WTC11 (cell line): ENCODE measurements around the gene SHROOM2. TPM values are rescaled to one million over a fixed set of nuclear protein-coding genes. Genes with fewer than 3 reads are reported as not detected.

ENCODE experiments used
- ATAC-seq: fragments of 200-7000 bp; cut with Tn5 transposase; 2 replicates; pipeline ENCODE4 v1.10.0; 2021; ENCODE audit warnings: mild to moderate bottlenecking, moderate library complexity
- CTCF ChIA-PET: fragments of 300-600 bp; sonication (Branson Sonifier 250); formaldehyde crosslinking; loops from one replicate; lab custom pipeline; 2021; ENCODE audit warnings: antibody characterized with exemption; lab: Charles Lee
- POLR2A ChIA-PET: fragments of 350-600 bp; sonication (Branson Sonifier 250); formaldehyde crosslinking; loops from one replicate; lab custom pipeline; 2021; ENCODE audit warnings: antibody characterized with exemption; lab: Charles Lee
- DNase-seq: peaks from one replicate; pipeline ENCODE4 v3.0.0; 2021; ENCODE audit warnings: low spot score
- H3K27ac Mint-ChIP-seq: 2 replicates; pipeline ENCODE4 v1.8.0; 2021; ENCODE audit warnings: mixed read lengths
- H3K27me3 Mint-ChIP-seq: 2 replicates; pipeline ENCODE4 v1.8.0; 2021; ENCODE audit warnings: low read depth, mild to moderate bottlenecking, moderate library complexity, mixed read lengths
- H3K36me3 Mint-ChIP-seq: 2 replicates; pipeline ENCODE4 v1.8.0; 2021; ENCODE audit warnings: mixed read lengths
- H3K4me1 Mint-ChIP-seq: 2 replicates; pipeline ENCODE4 v1.8.0; 2022; ENCODE audit warnings: mixed read lengths
- H3K4me3 Mint-ChIP-seq: 2 replicates; pipeline ENCODE4 v1.8.0; 2021; ENCODE audit warnings: mild to moderate bottlenecking, moderate library complexity, mixed read lengths
- H3K9me3 Mint-ChIP-seq: 2 replicates; pipeline ENCODE4 v1.8.0; 2021; ENCODE audit warnings: mixed read lengths
- CREM ChIP-seq: sonication (generic); formaldehyde crosslinking; IDR thresholded peaks from 2 replicates; pipeline ENCODE4 v1.8.1; 2022; ENCODE audit warnings: mild to moderate bottlenecking, missing genetic modification reagents, moderate library complexity
- HMGA2 ChIP-seq: fragments of 250-450 bp; sonication (Bioruptor Pico); IDR thresholded peaks from 2 replicates; pipeline ENCODE4 v1.4.0; 2021; ENCODE audit warnings: mild to moderate bottlenecking, moderate library complexity
- HMGXB4 ChIP-seq: sonication (generic); formaldehyde crosslinking; IDR thresholded peaks from 2 replicates; pipeline ENCODE4 v1.8.1; 2023; ENCODE audit warnings: mild to moderate bottlenecking, moderate library complexity, missing genetic modification reagents
- MAX ChIP-seq: sonication (generic); formaldehyde crosslinking; IDR thresholded peaks from 2 replicates; pipeline ENCODE4 v1.8.0; 2022; ENCODE audit warnings: mild to moderate bottlenecking, missing genetic modification reagents
- MXD4 ChIP-seq: fragments of 250-450 bp; sonication (Bioruptor Pico); IDR thresholded peaks from 2 replicates; pipeline ENCODE4 v1.8.0; 2021; ENCODE audit warnings: mild to moderate bottlenecking, moderate library complexity, borderline replicate concordance
- NFATC4 ChIP-seq: fragments of 250-450 bp; sonication (Bioruptor Pico); IDR thresholded peaks from 2 replicates; pipeline ENCODE4 v1.9.0; 2021; ENCODE audit warnings: mild to moderate bottlenecking
- NFYB ChIP-seq: sonication (generic); formaldehyde crosslinking; conservative IDR thresholded peaks from 2 replicates; pipeline ENCODE4 v1.8.0; 2022; ENCODE audit warnings: low read depth, missing genetic modification reagents
- OVOL2 ChIP-seq: fragments of 250-450 bp; sonication (Bioruptor Pico); IDR thresholded peaks from 2 replicates; pipeline ENCODE4 v1.9.0; 2021; ENCODE audit warnings: mild to moderate bottlenecking, borderline replicate concordance
- SMAD3 ChIP-seq: sonication (generic); formaldehyde crosslinking; IDR thresholded peaks from 2 replicates; pipeline ENCODE4 v1.8.0; 2022; ENCODE audit warnings: missing genetic modification reagents, mild to moderate bottlenecking, borderline replicate concordance
- SP1 ChIP-seq: sonication (generic); formaldehyde crosslinking; conservative IDR thresholded peaks from 2 replicates; pipeline ENCODE4 v1.8.1; 2022; ENCODE audit warnings: missing genetic modification reagents
- ZNF121 ChIP-seq: sonication (generic); formaldehyde crosslinking; IDR thresholded peaks from 2 replicates; pipeline ENCODE4 v1.8.0; 2023; ENCODE audit warnings: missing genetic modification reagents
- ZNF512 ChIP-seq: sonication (generic); formaldehyde crosslinking; IDR thresholded peaks from 2 replicates; pipeline ENCODE4 v1.8.1; 2022; ENCODE audit warnings: missing genetic modification reagents, borderline replicate concordance
- ZNF532 ChIP-seq: fragments of 250-450 bp; sonication (Bioruptor Pico); IDR thresholded peaks from 2 replicates; pipeline ENCODE4 v1.9.0; 2021; ENCODE audit warnings: mild to moderate bottlenecking, borderline replicate concordance
- total RNA-seq: library from RNA; stranded (reverse); gene quantifications from 3 replicates; pipeline ENCODE4 v1.2.3, GENCODE V29; 2021

SHROOM2 gene
- total RNA-seq, 1 experiment from 2014 or later, result 14.8 TPM

- TF ChIP-seq ZNF532 (no peak), HMGXB4 (CRISPR knock-in tag) (no peak), ZNF121 (no peak), MAX (CRISPR knock-in tag) (no peak), CREM (CRISPR knock-in tag) (no peak), SMAD3 (CRISPR knock-in tag) (no peak), MXD4 (no peak), NFATC4 (no peak), HMGA2 (CRISPR knock-in tag) (no peak)
These were observed 10.3 kb upstream of the SHROOM2 start (continued) for GRCh38 chrX:9775930-9776329.

- no peaks in the 10 kb centered on the region for H3K9me3 Mint-ChIP-seq
- CTCF ChIA-PET, result no interaction called here
These were observed 4.3 kb upstream of the SHROOM2 start for GRCh38 chrX:9781941-9782340.

GRCh38 chrX:9784332-9784731 lies 1.9 kb upstream of the SHROOM2 start:
- no peak for ATAC-seq
- no peaks in the 10 kb centered on the region for H3K9me3 Mint-ChIP-seq
- H3K4me3 Mint-ChIP-seq, result peak overlapping the region; percentile 60
- H3K36me3 Mint-ChIP-seq, result 0 out of 2 replicates have a peak, but pooled peaks cover 2% of the 10 kb centered on the region
- H3K4me1 Mint-ChIP-seq, result peaks cover 27% of the 10 kb centered on the region
- no peak overlapping the region for H3K27ac Mint-ChIP-seq
- CTCF ChIA-PET, result interaction anchor here (1.1 kb wide), 2 partner anchors 16 to 128 kb away, joined by 3 read pairs; no protein-coding TSS in a partner anchor
- peak; percentile 62 for TF ChIP-seq NFYB (CRISPR knock-in tag)
- no peak for TF ChIP-seq OVOL2 (CRISPR knock-in tag)
- TF ChIP-seq, all 79 proteins: peak for 1
- 0 out of 2 replicates have a peak, but pooled peaks cover 5% of the 10 kb centered on the region for H3K27me3 Mint-ChIP-seq
- no peak for DNase-seq
- POLR2A ChIA-PET, result interaction anchor here (0.7 kb wide), 1 partner anchor 36 kb away, joined by 3 read pairs; no protein-coding TSS in a partner anchor

More at GRCh38 chrX:9781941-9782340, 4.3 kb upstream of the SHROOM2 start:
- Mint-ChIP-seq H3K4me1 (0 out of 2 replicates have a peak, but pooled peaks cover 8% of the 10 kb centered on the region), H3K27ac (no peak overlapping the region), H3K36me3 (peaks cover 6% of the 10 kb centered on the region), H3K27me3 (0 out of 2 replicates have a peak, but pooled peaks cover 5% of the 10 kb centered on the region), H3K4me3 (no peak overlapping the region)
- TF ChIP-seq SP1 (CRISPR knock-in tag), result no peak
- no peak for TF ChIP-seq ZNF512 (CRISPR knock-in tag)
- POLR2A ChIA-PET, result no interaction called here
- DNase-seq (no peak), ATAC-seq (no peak)
